Uterus (tissue), 4 donors: ENCODE data around the gene CCDC50. TPM values are rescaled to one million over a fixed set of nuclear protein-coding genes. Genes with fewer than 3 reads are reported as not detected.

Source experiments
- DNase-seq, 2 donors: peaks; one replicate each; pipeline ENCODE4 v3.0.0-alpha.2; 2019 to 2020
- H3K27ac ChIP-seq, 2 donors: fragments of 200-600 bp; sonication (generic); 1 replicate in 1 of 2; 2 replicates in 1 of 2; pipeline ENCODE4 v1.5.1; 2016 to 2018
- H3K27me3 ChIP-seq, 2 donors: fragments of 200-600 bp; sonication (generic); one replicate each; pipeline ENCODE4 v1.5.1; 2018 to 2019; ENCODE audit warnings: control low read depth in 1 of 2
- H3K36me3 ChIP-seq, 2 donors: fragments of 200-600 bp; sonication (generic); one replicate each; pipeline ENCODE4 v1.5.1; 2019; ENCODE audit warnings: control low read depth in 1 of 2
- H3K4me1 ChIP-seq, 2 donors: fragments of 200-600 bp; sonication (generic); one replicate each; pipeline ENCODE4 v1.5.1; 2018 to 2019; ENCODE audit warnings: control low read depth in 1 of 2
- H3K4me3 ChIP-seq, 2 donors: fragments of 200-600 bp; sonication (generic); 1 replicate in 1 of 2; 2 replicates in 1 of 2; pipeline ENCODE4 v1.5.1; 2018 to 2019; ENCODE audit warnings: mild to moderate bottlenecking in 1 of 2
- H3K9me3 ChIP-seq, 2 donors: fragments of 200-600 bp; sonication (generic); one replicate each; pipeline ENCODE4 v1.5.1; 2019; ENCODE audit warnings: control low read depth in 1 of 2
- CTCF ChIP-seq, 4 experiments: fragments of 200-600 bp in 2 of 4; fragments of 450-650 bp in 2 of 4; sonication (generic) in 2 of 4; IDR thresholded peaks; one replicate each; pipeline ENCODE4 v1.5.1; 2016 to 2019; ENCODE audit warnings: antibody characterized with exemption in 4 of 4, mild to moderate bottlenecking in 2 of 4, moderate library complexity in 1 of 4
- POLR2A ChIP-seq, 2 donors: fragments of 450-650 bp; IDR thresholded peaks; one replicate each; pipeline ENCODE4 v1.6.1; 2016; ENCODE audit warnings: antibody characterized with exemption in 2 of 2, mild to moderate bottlenecking in 1 of 2, moderate library complexity in 1 of 2
- intact Hi-C: fragments of 100-400 bp; cut with DNase I; formaldehyde crosslinking; loops from one replicate; pipeline ENCODE4 v1.15.1; 2023; ENCODE audit warnings: low total_unique reads
- total RNA-seq, 4 donors: library from RNA; depleted of rRNA in 3 of 4; stranded (reverse); fragments of >200 nt in 3 of 4; gene quantifications; one replicate each; pipeline versions ENCODE4 v1.1.0 to v1.2.4, GENCODE V29; 2014 to 2023
- donor health status: DM: yes; HTN: yes; CAD: no.

CCDC50 gene
- total RNA-seq, 4 donors from 2014 or later = 68.4 to 342 (median 96.1) TPM

- Histone ChIP-seq H3K27ac (no peak overlapping the region), H3K4me1 (no peaks in the 10 kb centered on the region), H3K4me3 (no peak overlapping the region), H3K36me3 (no peaks in the 10 kb centered on the region), H3K27me3 (no peaks in the 10 kb centered on the region), H3K9me3 (no peaks in the 10 kb centered on the region)
- TF ChIP-seq POLR2A (IDR thresholded peaks at IDR 0.05) (no peak), CTCF (IDR thresholded peaks at IDR 0.05) (no peak)
- intact Hi-C loops = no loop called here
- DNase-seq = no peak
Measured at GRCh38 chr3:191426311-191426710, 97.1 kb downstream of the CCDC50 start.

GRCh38 chr3:191428177-191428576, 99.0 kb downstream of the CCDC50 start:
- DNase-seq = no peak
- Histone ChIP-seq H3K4me3 (no peak overlapping the region), H3K27me3 (no peaks in the 10 kb centered on the region), H3K36me3 (no peaks in the 10 kb centered on the region), H3K27ac (no peak overlapping the region), H3K4me1 (no peaks in the 10 kb centered on the region), H3K9me3 (no peaks in the 10 kb centered on the region)
- intact Hi-C loops = no loop called here
- no peak for TF ChIP-seq CTCF (IDR thresholded peaks at IDR 0.05)
- no peak for TF ChIP-seq POLR2A (IDR thresholded peaks at IDR 0.05)

- no peak overlapping the region for H3K4me3 ChIP-seq
- no peak for DNase-seq
- H3K27me3 ChIP-seq = no peaks in the 10 kb centered on the region
- H3K36me3 ChIP-seq = no peaks in the 10 kb centered on the region
- intact Hi-C loops = no loop called here
- no peak overlapping the region for H3K27ac ChIP-seq
- H3K4me1 ChIP-seq = no peaks in the 10 kb centered on the region
- no peaks in the 10 kb centered on the region for H3K9me3 ChIP-seq
- TF ChIP-seq POLR2A (IDR thresholded peaks at IDR 0.05) (no peak), CTCF (IDR thresholded peaks at IDR 0.05) (no peak)
Measured at GRCh38 chr3:191430103-191430502, 100.9 kb downstream of the CCDC50 start.

- TF ChIP-seq CTCF (IDR thresholded peaks at IDR 0.05) = no peak
- TF ChIP-seq POLR2A (IDR thresholded peaks at IDR 0.05) = no peak
- Histone ChIP-seq H3K9me3 (no peaks in the 10 kb centered on the region), H3K36me3 (no peaks in the 10 kb centered on the region), H3K27me3 (no peaks in the 10 kb centered on the region), H3K27ac (no peak overlapping the region), H3K4me1 (no peaks in the 10 kb centered on the region), H3K4me3 (no peak overlapping the region)
- intact Hi-C loops = no loop called here
- DNase-seq = no peak
Measured at GRCh38 chr3:191431160-191431822, 102.1 kb downstream of the CCDC50 start.

- TF ChIP-seq POLR2A (IDR thresholded peaks at IDR 0.05) (no peak), CTCF (IDR thresholded peaks at IDR 0.05) (no peak)
- Histone ChIP-seq H3K36me3 (no peaks in the 10 kb centered on the region), H3K4me3 (no peak overlapping the region), H3K4me1 (no peaks in the 10 kb centered on the region), H3K27me3 (no peaks in the 10 kb centered on the region), H3K27ac (no peak overlapping the region), H3K9me3 (no peaks in the 10 kb centered on the region)
- no peak for DNase-seq
- intact Hi-C loops = no loop called here
Measured at GRCh38 chr3:191432162-191432561, 103.0 kb downstream of the CCDC50 start.
